Subcutaneous adipose tissue (tissue), 4 donors: ENCODE measurements around the gene PTRH1. TPM values are rescaled to one million over a fixed set of nuclear protein-coding genes. Genes with fewer than 3 reads are reported as not detected.

Source experiments
- total RNA-seq, 4 donors: library from RNA; depleted of rRNA; stranded (reverse); fragments of >200 nt; gene quantifications; one replicate each; pipeline ENCODE4 v1.1.0, GENCODE V29; 2016
- TF ChIP-seq, protein P1 (sequence below): fragments of 450-650 bp; IDR thresholded peaks from one replicate; pipeline ENCODE4 v1.5.1; 2016; ENCODE audit warnings: low read depth, mild to moderate bottlenecking, control low read depth, antibody characterized with exemption, moderate library complexity

The PTRH1 gene
- total RNA-seq, 4 donors from 2014 or later, result 9.9 to 32.8 (median 17.2) TPM

DNA sequence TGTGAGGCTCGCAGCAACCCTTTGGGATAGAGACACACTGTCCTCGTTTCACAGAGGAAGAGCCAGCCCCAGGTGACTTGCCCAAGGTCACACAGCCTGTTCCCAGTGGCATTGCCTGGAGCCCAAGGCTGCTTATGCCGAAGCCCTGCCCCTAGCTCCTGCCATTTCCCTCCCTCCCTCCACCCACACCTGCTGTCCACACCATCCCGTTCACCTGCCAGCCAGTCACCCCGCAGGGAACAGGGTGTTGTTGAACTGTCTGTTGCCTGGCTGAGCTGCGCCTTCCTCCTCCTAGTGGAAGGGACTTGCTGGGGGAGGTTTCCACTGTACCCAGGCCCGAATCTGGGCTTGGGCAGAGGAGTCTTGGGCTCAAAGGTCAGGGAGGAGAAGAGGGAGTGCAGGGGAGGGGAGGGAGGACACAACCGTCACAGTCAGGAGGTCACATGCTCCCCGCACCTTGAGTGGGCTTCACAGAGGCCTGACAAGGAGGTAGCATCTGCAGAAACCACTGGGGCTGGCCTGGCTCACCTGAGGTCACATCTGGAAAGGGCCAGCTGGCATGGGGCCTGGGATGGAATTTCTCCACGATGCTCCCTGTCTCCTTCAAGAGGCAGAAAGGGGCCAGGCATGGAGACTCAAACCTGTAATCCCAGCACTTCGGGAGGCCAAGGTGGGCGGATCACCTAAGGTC, 6.7 kb upstream of the PTRH1 start:
- TF ChIP-seq, protein P1, sequence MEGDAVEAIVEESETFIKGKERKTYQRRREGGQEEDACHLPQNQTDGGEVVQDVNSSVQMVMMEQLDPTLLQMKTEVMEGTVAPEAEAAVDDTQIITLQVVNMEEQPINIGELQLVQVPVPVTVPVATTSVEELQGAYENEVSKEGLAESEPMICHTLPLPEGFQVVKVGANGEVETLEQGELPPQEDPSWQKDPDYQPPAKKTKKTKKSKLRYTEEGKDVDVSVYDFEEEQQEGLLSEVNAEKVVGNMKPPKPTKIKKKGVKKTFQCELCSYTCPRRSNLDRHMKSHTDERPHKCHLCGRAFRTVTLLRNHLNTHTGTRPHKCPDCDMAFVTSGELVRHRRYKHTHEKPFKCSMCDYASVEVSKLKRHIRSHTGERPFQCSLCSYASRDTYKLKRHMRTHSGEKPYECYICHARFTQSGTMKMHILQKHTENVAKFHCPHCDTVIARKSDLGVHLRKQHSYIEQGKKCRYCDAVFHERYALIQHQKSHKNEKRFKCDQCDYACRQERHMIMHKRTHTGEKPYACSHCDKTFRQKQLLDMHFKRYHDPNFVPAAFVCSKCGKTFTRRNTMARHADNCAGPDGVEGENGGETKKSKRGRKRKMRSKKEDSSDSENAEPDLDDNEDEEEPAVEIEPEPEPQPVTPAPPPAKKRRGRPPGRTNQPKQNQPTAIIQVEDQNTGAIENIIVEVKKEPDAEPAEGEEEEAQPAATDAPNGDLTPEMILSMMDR, result no peak

- TF ChIP-seq, protein P1, result no peak
These were observed 5.9 kb upstream of the PTRH1 start for GRCh38 chr9:127721391-127721821.

- TF ChIP-seq, protein P1, result no peak
These were observed 5.4 kb upstream of the PTRH1 start for GRCh38 chr9:127720865-127721227.

DNA sequence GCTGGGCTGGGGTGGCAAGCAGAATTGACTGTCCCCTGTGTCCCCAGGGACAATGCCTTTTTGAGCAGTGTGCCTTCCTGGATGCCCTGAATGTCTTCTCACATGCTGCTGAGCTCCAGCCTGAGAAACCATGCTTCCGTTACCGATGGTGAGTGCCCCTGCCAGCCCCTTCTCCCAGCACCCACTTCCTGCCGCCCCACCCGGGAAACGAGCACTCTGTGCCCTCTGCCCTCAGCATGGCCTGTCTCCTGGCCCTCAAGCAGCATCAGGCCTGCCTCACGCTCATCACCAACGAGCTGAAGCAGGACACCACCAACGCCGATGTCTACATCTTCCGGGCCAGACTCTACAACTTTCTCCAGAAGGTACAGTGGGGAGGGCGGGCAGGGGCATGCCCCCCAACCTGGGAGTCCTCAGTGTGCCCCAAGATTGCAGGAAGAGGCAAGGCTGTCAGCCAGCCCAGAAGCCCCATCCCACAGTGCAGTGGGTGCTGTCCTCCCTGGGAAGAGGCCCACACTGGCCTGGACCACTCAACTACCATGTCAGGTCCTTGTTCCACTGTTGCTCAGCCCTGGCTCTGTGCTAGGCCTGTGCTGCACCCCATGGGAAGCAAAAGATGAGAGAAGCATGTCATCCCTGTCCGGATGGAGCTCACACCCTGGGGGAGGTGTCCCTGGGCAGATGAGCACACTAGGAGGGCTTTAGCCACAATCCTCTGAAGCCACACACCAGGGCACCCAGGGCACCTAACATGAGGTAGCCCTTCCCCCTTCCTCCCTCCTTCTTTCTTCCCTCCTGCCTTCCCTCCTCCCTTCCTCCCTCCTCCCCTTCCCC, 4.8 kb upstream of the PTRH1 start:
- TF ChIP-seq, protein P1, result no peak

- TF ChIP-seq, protein P1, result no peak
These were observed 2.3 kb upstream of the PTRH1 start for GRCh38 chr9:127717766-127718165.

GRCh38 chr9:127716412-127716811, 949 bp upstream of the PTRH1 start:
- TF ChIP-seq, protein P1, result no peak

- TF ChIP-seq, protein P1, result no peak
These were observed 453 bp downstream of the PTRH1 start for GRCh38 chr9:127714951-127715469.
